HG02642 (cell line): ENCODE measurements around the gene RPTOR.
A peak's percentile ranks its signal among the peaks of the same experiment; 100 is the strongest.

Source experiments
- ATAC-seq: cut with Tn5 transposase; IDR thresholded peaks from one replicate; pipeline ENCODE4 v1.9.1; 2021; ENCODE audit warnings: mild to moderate bottlenecking; ENCODE audit not compliant: unreplicated experiment, poor library complexity

The RPTOR gene

DNA sequence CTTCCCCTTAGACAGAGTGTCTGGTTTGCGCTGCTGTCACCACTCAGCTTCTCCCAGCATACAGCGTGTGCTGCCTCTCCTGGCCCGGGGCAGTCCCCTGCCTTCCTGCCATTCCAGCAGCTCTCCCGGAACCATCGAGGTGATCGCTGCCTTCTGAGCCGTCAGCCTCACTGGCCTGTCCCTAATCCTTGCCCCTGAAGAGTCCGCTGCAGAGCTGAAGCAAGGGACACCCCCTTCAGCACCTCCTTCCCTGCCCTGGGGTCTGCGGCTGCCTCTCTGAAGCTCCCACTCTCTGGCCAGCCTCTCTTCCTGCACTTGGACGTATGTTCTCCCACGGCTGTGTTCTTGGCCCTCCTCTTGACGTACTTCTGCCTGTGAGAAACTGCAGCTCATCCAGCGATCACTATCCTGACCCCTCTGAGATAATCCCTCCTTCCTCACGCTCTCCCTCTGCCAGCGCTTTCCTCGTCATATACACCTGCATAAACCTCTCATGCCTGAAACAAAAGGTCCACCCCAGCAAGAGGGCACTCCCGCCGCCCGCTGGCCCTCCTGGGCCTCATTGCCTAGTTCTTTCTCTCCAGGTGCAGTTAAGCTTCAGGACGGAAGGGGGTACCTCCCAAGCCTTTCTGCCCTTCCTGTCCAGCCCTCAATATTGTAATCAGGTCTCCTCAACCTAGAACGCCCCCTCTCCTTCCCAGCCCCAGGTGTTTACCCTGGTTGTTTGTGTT is 226.4 kb downstream of the RPTOR start:
- ATAC-seq, result no peak

DNA sequence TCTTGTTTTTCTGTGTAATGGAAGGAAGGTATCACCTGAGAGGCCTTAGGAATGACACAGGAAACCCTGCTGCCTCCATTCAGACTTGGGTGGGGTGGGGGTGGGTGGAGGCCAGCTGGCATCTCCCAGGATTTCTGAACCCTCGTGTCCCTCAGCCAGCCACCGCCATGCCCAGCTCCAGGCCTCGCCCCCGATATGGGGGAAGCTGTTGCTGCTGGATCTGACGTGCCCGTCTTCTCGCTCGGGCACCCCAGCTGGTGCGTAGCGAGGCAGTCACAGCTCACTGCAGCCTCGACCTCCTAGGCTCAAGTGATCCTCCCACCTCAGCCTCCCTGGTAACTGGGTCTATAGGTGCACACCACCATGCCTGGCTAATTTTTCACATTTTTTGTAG is 227.0 kb downstream of the RPTOR start:
- no peak for ATAC-seq

DNA sequence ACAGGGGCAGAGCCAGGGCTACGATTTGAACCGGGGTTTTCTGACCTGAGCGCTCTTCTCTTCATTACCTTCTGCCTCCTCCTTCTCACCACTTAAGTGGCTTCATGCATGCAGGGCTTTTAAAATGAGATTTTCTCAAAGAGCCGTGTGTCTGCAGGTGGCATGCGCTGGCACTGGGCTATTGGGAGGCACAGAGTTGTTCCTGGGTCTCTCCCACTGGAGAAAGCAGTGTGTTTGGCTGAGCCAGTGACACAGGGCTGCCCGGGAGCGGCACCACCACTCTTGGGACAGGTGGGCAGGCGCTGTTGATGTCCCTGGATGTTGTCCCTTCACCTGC is 228.2 kb downstream of the RPTOR start:
- no peak for ATAC-seq

DNA sequence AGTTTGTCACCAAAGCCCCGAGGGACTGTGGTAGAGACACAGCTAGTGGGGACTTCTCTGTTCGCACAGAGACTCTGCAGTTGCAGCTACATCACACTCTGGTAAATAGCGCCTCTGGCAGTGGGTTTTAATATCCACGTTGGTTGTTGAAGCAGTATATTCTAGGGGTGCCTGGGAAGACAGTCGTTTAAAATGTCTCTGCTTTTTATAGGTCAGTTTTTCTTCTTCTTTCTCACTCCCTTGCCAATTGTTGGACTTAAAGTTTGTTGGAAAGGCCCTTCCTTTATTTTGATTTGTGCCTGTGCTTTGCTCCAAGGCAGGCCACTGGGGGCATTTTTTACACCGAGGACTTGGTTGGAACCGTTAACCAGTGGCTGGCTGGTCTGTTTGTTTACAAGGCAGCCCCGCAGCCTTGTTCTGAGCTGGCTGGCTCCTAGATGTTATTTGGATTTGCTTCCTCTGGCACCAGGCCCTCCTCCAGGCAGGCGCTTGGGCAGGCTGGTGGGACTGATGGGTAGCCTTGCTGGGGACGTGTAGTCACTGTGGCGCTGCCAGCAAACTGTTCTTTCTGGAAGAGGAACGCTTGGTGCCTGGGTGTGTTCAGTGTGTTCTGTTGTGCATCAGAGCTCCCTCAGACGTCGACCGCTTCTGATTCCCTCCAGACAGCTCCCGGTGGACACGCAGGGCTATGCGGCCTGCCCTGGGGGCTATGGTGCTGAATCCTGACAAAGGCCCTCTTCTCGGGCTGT is 228.8 kb downstream of the RPTOR start:
- ATAC-seq, result no peak

DNA sequence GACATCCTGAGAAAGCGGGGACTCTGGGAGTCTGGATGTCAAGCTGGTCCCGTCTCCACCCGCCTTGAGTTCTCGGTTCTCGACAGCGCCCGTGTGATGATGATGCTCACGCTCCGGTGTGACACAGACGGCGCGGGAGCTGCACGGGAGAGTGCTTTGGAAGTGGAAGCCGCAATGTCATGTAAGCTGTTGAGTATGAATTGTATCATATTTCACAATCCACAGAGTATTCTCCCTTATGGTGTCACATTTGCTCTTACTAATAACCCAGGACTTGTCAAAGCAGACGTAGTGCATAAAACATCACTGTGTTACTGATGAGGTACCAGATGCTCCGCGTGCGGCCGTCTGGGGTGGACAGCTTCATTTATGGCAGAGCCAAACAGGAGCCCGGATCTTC is 229.5 kb downstream of the RPTOR start:
- ATAC-seq, result no peak

DNA sequence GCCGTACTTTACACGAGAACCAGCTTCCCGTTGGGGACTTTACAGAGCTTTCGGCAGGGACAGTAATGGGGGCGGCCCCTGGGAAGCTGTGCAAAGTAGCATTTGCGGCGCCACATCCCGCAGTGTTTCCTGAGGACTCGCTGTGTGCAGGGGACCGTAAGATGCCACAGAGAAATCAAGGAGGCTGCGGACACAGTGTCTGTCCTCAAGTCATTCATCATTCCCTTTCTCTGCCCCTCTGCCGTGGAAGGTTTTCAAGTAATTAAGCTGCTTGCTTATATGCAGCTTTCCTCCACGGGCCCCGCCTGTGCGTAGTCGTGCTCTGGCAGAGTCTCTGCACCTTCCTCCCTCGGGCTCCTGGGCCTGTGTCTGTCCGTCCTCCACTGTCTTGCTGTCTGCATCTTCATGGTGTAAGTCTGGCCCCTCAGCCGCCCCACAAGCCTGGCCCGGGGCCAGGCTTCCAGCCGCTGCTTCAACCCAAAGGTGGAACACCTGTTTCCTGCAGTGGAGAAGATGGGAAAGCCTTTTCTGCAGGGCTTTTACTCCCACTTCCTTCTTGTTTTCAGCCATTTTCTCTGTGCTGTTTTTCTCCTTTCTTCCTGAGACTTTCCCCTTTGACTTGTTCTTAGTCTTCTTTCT is 230.1 kb downstream of the RPTOR start:
- ATAC-seq, result no peak

DNA sequence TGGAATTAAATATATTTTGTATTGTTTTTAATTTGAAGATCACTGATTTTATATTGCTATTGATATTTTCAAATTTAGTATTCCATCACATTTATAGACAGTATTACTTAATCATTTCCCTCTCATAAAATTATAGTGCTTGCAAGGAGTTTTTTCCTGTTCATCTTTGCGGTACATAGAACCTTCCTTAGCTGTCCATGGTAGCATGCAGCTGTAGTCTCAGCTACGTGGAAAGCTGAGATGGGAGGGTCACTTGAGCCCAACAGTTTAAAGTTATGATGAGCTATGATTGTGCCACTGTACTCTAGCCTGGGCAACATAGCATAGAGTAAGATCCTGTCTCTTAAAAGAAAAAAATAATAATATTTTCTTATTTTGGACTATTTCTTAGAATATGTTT is 231.2 kb downstream of the RPTOR start:
- ATAC-seq, result no peak

DNA sequence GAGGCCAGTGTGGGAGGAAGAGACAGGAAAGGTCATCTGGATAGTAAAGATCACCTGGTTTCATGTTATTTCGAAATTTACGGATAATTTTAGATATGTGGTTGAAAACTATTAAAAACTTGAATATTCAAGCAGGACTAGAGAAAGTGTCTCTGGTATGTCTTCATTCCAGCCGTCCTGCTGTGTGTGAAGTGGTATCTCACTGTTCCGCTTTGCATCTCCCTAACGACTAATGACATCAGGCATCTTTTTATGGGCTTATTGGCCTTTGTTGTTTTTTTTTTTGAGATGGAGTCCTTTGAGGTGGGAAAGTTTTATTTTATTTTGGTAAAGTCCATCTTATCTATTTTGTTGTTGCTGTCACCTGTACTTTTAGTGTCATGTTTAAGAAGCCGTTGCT is 232.6 kb downstream of the RPTOR start:
- ATAC-seq, result no peak

DNA sequence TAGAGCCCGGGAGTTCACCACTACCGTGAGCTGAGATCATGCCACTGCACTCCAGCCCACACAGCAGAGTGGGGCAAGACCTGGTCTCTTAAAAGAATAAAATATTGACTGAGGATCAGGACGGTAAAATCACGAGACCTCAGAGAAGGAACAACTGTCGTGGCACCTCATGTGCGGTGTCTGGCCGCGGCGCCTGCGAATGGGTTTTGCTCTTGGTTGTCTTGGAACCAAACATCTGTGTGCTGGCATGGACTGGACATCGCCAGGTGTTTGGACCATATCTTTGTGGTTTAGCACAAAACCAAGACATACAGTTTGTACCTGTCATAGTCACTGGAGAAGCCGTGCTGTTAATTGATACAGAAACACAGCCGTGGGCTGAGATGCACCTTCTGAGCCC is 234.1 kb downstream of the RPTOR start:
- ATAC-seq, result no peak

DNA sequence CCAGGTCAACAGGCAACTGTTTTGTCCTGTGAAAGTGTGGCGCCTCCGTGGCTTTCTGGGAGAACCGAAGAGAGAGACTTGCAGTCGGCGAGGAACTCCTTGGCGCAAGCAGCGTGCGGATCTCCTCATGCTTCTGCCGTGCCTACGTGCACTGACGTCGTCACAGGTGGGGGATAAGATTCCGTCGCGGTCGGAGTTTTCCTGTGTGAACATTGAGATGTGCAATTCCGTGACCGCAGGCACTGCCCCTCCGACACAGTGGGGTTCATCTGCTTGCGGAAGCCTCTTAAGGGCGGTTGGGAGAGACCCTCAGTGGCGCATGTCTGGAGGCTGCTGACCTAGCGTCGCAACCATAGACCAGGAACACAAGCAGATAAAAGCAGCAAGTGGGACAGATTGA is 234.7 kb downstream of the RPTOR start:
- ATAC-seq, result no peak

DNA sequence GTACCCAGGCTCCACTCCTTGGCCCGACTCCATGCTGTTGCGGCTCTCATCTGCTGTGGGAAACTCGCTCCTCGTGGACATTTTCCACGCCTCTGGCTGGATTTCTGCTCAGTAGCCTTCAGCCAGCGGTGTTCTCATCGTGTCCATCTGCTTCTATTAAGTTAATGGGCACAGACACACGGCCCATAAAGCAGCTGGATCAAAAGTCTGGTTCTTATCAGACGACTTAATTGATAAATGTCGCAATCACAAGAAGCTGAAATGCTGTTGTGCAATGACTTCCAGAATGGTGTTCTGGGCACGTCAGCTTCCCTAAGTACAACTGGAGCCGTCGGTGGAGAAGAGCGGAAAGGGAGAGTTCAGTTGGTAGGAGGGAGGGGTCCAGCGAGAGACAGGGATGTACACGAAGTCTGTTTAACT is 235.3 kb downstream of the RPTOR start:
- ATAC-seq, result peak; percentile 10

DNA sequence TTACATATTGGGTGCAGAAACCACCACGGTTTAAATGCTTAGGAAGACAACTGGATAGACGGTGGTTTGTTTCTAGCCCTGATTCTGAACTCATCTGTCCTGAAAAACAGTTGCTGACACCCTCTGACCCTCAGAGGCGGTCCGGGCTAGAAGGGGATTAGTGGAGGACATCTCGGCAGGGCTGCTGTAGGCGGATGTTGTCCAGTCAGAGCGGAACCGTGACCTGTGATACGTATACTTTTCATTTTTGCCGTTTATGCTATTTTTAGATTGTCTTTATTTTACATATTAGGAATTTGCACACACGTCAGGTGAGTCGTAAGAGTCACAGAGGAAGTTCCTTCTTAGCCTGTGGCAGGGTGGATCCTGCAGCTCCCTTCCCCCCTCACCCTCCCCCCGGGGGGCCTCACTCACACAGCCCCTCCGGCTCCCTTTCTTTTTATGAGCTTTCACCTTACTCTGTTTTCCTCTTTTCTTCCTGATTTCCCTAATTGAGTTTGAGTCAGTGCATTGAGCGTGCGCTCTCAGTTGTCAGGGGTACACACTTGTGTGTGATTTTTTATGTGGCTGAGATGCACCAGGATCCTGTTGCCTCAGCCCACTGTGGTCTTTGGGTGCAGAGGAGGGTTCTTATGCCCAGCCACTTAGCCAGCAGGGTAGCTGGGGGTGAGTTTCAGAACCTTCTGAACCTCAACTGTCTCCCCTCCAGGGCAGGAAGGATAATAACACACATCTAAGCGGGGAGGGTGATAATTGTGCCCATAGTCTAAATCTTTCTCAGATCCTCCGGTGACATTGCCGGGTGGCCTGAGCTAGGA is 236.0 kb downstream of the RPTOR start:
- peak; percentile 61 for ATAC-seq

DNA sequence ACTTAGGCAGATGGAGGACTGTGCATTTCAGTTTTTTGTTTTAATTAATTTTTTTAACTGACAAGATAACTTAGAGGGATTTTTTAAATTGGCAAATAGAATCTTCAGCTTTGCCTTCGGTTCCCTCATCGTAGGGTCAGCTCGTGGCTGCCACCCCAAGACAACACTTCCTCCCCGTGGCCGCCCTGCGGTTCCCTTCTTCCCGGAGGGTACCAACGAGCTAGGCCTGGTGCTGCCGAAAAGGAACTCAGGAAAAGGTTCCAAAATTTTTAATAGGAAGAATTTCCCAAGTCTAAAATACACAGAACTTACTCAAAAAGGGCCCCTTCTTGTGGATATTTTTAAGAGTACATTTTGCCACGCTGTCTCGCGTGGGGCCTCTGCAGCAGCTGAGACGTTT is 236.6 kb downstream of the RPTOR start:
- no peak for ATAC-seq

DNA sequence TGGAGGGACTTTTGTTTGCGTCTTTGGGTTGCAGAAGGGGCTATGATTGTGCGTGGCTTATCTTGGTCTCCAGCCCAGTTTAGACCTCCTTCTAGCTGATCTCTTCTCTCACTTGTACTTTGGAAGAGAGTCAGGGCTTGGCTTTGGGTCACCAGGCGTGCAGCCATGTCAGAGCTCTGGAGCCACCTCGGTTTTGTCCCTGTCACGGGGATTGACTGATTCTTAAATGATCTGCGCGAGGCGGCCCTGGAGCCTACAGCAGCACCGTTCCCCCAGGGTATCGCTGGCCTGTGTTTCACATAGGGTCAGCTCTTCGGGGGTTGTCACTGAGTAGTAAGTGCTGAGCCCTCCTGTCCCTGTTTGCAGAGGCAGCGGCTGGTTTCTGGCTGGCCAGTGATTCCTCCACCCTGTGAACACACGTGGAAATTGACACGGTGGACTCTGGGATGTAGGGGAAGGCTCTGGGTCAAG is 237.2 kb downstream of the RPTOR start:
- no peak for ATAC-seq

DNA sequence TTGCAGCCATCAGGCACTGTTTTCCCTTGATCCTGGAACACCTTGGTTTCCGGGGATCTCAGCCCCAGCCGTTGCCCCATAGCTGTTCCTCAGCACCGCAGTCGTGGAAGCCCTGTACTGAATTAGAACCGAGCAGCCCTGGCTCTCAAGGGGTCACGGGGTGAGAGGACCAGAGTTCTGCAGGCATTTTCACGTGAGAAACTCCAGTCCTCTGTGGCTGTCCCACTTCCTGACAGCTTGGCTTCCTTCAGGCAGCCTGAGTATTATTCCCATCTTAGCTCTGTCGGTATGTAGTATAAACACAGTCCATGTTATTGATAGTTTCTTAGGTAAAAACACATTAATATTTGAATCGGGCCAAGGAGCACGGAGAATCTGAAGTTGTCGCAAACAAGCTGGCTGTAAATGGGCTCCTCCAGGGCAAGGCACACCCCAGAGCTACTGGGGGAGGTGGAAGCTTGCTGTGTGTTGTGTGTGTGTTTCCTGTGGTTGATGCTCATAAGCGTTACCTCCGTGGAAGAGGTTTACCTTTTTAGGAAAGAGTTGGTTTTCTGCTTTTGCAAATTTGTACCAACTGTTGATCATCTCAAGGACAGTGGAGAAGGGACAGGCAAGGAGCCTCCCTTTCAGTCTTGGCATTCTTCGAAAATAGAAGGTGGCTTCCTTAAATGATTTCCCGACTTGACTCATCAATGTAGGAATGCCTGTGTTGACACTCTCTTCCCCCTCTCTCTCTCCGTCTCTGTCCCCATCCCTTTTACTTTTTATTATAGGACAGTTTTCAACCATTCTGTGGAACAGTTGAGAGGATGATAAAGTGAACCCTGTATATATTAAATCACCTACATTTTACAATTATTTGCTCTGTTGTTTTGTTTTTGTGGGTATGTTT is 238.1 kb downstream of the RPTOR start:
- no peak for ATAC-seq

DNA sequence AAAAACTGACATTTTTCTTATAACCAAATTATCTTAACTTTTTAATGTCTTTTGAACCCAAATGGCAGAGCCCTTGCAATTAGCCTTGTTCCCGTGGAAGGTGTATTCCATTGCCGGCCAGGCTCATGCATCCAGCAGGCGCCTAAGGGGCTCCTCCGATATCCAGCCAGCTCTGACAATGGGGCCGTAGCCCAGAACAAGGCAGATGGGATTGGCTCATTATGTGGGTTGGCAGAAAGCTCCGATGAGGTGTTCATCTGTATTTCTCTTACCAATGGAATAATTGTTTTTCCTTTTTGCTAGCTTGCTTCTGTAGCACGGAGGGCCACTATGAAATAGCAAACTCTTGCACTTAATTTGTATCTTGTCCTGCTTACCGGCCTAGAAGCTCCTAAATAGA is 238.8 kb downstream of the RPTOR start:
- no peak for ATAC-seq

DNA sequence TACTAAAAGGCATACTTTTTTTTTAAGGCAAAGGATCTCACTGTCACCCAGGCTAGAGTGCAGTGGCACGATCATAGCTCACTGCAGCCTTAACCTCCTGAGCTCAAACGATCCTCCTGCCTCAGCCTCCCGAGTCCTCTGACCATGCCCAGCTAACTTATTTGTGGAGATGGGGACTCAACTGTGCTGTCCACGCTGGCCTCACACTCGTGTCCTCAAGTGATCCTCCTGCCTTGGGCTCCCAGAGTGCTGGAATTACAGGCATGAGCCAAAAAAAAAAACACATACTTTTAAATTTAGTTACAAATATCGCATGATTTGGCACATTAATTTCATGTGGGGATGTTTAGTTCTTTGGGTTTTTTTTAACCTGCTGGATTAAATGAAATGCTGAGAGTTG is 239.3 kb downstream of the RPTOR start:
- no peak for ATAC-seq

DNA sequence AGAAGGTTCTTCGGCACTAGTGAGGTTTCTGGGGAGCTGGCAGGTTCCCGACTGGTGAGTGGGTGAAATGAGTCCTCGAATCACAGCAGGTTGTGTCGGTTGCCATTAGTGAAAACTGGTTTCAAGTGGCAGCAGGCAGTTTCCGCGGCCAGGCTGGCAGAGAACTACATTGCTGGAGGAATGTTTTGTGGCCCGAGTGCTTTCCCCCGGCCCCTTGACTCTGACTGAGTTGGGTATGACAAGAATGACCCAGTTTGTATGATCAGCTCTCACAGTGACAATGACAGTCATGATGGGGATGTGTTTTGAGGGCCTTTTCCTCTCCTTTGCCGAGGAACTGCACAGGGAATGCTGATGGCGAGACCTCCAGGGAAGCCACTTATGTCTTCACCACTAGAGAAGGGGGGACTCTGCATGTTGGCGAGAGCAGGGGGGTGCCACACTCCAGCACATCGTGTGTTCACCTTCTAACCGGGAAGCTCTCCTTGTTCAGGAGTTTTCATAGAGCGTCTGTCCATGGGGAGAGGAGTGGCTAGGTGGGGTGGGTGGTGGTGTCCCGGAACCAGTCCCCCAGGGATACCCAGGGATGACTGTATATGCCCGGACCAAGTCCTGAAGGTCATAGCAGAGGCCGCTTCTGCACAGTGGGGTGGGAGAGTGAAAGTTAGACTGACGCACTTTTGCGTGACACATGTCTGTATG is 241.0 kb downstream of the RPTOR start:
- ATAC-seq, result no peak

DNA sequence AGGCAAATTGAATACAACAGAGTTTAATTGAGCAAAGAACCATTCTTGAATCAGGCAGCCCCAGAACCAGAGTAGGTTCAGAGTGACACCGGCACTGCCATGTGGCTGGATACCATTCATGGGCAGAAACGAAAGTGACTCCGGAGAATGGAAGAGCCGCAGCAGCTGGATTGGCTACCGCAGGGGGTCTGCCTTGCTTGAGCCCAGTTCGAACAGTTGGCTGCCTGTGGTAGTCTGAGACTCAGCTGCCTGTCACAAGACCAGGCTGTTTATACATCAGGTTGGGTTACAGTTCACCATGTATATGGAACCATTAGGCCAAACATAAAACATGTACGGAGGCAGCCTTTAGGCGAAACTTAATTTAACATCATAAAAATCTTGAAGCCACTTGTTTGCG is 241.8 kb downstream of the RPTOR start:
- ATAC-seq, result no peak
